Anterior cingulate cortex (tissue), 58 donors: ENCODE measurements around the gene FADD.

Experiments used
- DNase-seq, 58 donors: peaks; one replicate each; lab custom pipeline; 2025; lab: John Stamatoyannopoulos, UW

The FADD gene

GRCh38 chr11:70202920-70203750 lies at the start of gene FADD:
Gene FADD (plus strand): TSS chr11:70203296. CDS start chr11:70203460, 164 bp downstream.
- peak in 57 of 58 donors; percentile 30 to 91 (median 81) for DNase-seq

DNA sequence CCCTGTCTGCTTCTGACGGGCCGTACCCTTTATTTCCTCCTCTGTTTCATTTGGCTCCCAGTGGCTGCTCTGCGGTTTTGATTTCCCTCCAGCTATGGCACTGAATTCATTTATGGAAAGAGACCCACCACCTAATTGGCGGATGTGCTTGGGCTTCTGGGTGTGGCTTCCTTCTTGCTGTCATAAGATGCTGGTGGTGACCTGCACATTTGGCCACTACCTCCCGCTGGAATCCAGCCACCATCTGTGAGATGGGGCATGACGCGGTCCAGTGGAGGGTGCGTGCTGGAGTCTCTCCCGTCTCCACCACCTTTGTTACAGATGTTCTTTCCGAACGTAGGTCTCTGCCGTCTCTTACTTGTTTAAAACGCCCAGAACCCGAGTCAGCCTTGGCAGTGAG lies 47.7 kb upstream of the FADD start:
- no peak for DNase-seq

- no peak for DNase-seq
These were observed 46.6 kb upstream of the FADD start for GRCh38 chr11:70156291-70157037.

GRCh38 chr11:70158201-70158600 lies 44.9 kb upstream of the FADD start:
- DNase-seq = no peak

DNA sequence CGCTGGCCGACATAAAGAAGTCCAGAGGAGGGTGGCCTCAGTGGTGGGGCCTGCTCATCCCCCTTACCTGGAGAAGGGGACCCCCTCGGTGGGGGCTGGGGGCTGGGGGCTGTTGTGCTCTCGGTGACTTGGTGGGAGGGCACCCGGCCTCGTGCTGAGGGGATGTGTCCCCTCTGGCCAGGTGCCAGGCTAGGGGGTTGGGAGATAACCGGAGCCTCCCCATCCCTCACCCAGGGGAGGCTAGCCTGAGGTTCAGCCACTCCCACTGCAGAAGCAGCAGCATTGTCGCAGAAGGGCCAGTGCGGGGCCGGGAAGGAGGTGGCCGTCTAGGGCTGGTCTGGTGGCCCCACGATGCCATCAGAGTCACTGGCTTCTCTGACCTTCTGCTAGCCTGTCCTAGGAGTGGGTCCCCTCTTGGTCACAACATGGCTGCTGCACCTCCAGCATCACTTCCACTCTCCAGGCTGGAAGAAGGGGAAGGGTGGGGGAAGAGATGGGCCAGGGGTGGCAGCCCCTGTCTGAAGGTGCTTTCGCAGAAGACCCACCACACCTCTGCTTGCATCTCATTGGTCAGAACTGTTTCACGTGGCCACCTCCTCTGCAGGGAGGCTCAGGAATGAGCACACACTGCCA lies 44.2 kb upstream of the FADD start:
- no peak for DNase-seq

DNA sequence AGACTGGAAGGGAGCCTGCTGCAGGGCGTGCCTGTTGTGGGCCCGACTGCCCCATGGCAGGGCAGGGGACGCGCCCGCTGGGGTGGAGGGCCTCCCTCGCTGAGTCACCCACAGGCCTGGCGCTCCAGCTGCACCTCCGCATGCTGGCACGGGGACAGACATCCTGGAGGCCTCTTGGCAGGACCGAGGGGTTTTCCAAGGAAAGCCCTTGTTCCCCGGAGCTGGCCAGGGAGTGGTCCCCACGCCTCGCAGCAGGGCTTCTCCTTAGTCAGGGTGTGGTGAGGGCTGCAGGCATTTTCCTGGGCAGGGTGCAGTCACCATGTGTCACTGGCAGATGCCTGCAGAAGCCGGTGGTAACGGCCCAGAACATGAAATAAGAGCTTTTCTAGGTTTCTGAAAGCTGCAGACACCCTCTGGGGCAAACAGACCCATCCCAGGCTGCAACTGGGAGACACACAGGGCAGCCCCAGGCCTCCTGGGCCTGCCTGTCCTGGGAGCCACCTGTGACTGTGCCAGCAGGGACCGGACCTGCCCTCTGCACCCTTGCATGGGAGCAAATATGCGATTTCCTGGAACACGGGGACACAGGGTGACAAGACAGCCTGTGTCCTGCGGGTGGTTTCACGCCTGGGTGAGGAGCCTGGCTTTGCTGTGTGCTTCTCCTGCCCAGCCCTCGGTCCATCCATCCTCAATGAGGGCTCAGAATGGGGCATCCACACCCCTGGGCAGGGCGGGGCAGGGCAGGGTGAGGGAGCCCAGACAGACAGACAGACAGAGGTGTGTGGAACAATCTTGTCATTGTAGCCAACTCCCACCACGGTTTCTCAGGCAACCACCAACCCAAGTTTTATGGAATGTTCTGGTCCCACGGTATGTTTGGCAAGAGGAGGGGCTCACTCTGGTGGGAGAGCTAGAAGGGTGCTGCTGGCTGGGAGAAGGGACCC lies 43.2 kb upstream of the FADD start:
- no peak for DNase-seq

DNA sequence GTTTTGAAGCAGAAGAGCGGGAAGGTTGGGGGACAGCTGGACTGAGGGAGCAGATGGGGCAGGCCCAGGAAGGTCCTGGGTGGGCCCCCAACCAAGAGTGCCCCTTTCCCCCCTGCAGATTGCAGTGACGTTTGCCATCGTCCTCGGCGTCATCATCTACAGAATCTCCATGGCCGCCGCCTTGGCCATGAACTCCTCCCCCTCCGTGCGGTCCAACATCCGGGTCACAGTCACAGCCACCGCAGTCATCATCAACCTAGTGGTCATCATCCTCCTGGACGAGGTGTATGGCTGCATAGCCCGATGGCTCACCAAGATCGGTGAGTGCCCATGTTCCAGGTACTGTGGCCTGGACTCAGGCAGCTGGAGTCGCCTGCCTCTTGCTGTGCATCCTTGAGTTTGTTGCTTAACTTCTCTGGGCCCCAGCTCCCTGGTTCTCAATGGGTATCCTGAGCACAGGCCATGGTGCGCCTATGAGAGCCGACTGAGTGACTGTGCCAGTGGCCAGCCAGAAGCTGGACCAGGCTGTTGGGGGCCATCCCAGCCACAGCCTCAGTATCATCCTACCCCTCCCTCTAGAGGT lies 42.0 kb upstream of the FADD start:
- no peak for DNase-seq

DNA sequence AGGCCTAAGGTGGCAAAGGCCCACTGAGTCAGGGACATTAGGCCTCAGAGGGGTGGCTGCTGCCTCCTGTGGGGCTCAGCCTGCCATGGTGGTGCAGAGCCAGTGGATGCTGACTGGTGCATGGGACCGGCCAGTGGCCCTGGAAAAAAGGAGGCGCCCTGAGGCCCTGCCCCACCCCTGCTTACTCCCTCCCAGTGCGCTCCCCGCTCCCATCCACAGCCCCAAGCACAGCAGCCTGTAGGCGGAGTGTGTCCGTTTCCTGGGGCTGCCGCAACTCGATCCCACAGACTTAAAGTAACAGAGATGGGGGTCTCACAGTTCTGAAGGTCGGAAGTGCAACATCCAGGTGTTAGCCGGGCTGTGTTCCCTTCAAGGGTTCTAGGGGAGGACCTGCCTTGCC lies 38.4 kb upstream of the FADD start:
- DNase-seq = no peak

DNA sequence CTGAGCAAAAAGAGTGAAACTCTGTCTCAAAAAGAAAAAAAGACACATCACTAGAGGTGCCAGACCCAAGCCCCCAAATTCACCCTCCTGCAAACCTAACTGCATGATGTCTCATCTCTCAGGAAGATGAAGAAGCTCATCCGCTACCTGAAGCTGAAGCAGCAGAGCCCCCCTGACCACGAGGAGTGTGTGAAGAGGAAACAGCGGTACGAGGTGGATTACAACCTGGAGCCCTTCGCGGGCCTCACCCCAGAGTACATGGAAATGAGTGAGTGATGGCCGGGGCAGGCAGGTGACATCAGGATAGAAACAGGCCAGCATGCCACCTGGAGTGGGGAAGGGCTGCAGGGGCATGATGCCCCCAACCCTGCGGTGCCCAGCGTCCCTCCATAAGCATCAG lies 36.0 kb upstream of the FADD start:
- no peak for DNase-seq

- DNase-seq = no peak
These were observed 35.2 kb upstream of the FADD start for GRCh38 chr11:70167723-70168404.

DNA sequence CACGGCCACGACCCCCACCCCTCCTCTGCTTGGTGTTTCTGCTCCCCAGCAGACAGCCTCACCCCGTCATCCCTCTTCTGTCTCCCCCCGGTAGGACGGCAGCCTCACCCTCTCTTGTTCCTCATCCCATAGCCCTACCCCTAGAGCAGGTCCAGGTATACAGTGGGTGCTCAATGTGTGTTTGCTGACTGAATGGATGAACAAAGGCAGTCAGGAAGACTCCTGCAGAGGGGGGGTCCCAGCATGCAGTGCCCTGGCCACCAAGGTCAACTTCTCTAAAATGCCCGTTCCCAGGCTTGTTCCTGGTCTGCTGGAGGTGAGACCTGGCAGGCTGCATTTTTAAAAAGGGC lies 34.7 kb upstream of the FADD start:
- no peak for DNase-seq

DNA sequence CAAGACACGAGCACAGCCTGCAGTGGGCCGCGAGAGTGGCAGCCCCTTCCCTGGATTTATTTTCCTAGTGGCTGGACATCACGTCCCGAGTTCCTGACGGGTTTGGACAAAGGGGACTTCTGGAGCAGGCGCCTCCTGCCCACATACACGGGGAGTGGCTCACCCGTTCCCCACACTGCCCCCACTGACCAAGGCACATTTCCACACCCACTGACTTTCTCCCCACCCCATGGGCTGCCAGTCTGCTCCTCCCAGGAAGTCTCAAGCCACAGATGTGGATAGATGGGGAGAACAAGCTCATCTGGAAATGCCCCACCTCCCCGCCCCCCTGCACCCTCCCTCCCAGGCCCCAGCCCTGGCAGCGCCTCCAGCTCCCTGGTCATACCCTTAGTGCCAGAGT lies 34.0 kb upstream of the FADD start:
- no peak for DNase-seq

DNA sequence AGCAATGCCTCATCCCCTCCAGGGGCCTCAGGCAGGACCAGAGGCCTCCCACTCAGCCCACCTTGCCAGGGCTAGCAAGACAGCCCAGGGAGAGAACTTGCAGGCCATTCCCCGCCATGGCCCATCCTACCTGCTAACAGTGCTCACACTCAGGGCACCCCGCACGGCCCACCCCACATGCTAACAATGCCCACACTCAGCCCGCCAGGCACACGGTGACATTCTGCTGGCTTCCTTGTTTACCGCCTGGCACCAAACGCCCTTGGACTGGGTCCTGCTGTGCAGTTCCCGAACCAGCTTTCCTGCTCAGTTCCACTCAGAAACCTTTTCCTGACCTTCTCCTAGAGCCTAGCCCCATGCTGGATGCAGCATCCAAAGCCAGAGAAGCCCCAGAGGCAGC lies 33.5 kb upstream of the FADD start:
- peak in 1 of 58 donors; percentile 3 for DNase-seq

- no peak for DNase-seq
These were observed 32.4 kb upstream of the FADD start for GRCh38 chr11:70170596-70171210.

DNA sequence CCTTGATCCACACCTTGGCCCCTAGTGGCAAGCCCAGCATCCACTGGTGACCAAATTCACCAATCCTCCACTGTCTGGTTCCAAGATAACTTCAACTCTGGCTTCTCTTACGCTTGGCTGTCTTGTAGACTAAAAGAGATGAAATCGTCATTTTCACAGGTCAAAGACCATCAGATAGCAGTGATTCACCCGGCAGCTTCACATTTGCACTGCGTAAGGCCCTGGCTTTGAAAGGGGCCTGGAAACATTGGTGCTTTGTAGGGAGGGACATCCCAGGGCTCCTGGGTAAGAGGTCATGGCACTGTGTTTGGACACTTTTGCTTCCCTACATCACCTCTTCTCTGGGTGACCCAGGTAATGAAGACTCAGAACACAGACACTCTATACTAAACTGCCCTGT lies 30.1 kb upstream of the FADD start:
- DNase-seq = no peak

DNA sequence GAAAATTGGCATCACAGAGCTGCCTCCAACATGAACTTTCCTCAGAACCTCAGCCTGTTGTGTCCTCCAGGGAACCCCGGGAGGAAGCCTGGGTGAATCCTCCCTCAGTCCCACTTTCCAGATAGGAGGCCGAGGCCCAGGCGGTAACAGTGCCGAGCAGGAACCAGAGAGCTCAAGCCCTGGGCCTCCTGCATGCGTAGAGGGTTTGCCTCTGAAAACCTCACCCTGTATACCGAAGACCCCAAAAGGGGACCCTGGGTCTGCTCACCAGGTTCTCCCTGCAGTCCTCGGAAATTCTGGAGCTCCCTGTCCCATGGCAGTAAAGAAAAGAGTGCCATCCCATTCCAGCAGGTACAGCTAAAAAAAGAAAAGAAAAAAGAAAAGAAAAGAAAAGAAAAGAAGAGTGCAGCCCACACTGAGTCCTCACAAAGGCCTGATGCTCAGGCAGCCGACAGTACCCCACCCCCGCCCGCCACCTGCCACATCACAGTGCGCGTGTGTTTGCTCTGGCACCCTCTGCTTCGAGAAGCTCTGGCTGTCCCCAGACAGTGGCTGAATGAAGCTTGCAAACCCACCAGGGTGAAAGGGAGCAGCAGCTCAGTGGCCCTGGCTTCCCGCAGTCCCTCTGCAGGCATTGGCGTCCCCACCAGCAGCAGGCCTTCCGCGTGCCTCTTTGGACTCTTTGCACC lies 28.4 kb upstream of the FADD start:
- no peak for DNase-seq

- no peak for DNase-seq
These were observed 27.8 kb upstream of the FADD start for GRCh38 chr11:70175236-70175698.
